ENCODE data around the gene AMIGO1.

Gene AMIGO1

GRCh38 chr1:109532365-109533136 is 23.0 kb upstream of the AMIGO1 start:
- DNase-seq, result peak; percentile 95 to 98

- no peak for DNase-seq
These were observed 22.4 kb upstream of the AMIGO1 start for GRCh38 chr1:109531826-109532364.

- no peak for DNase-seq
These were observed 21.9 kb upstream of the AMIGO1 start for GRCh38 chr1:109531380-109531779.

GRCh38 chr1:109530457-109531087 is 21.0 kb upstream of the AMIGO1 start:
- no peak for DNase-seq

DNA sequence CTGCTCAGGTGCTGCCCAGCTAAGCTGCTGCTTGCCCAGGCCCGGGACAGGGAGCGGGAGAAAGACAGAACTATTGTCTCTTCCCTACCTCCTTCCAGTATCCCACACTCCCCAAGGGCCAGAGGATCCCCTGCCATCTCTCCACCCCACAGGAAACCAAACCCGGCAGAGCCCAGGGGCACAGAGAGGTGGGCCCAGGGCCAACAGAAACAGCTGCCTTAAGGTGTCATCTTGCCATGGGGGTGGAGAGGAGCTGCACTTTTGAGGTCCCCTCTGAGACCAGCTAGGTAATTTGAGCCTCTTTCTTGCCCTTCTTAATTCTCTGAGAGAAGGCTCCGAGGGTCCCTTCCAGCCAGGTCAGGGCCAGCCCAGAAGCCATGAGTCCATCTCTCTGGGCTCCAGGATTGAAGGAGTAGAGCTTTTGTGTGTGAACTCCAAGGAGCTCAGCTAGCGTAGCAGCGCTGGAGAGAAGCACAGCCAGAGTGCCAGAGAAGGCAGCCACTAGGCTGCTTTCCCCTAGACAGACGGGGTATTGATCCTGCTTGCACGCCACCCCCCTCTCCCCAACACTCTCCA is 20.4 kb upstream of the AMIGO1 start:
- no peak for DNase-seq

DNA sequence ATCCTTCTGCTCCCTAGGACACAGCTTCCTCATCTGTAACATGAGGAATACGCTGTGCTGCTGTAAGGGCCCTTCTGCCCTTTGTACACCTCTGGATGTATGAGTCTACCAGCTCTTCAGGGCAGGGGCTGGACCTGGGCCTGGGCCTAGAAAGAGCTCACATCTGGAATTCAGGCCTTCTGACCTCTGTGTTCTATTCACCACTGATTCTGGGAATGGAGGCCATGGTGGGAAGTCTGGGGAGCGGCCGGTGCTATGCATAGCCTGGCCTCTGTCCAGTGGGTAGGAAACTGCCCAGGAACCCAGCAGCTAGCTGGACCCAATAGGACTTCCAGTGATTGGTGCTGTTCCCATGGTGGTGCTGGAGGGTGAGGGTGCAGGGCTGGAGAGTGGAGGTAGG is 19.2 kb upstream of the AMIGO1 start:
- DNase-seq, result no peak

DNA sequence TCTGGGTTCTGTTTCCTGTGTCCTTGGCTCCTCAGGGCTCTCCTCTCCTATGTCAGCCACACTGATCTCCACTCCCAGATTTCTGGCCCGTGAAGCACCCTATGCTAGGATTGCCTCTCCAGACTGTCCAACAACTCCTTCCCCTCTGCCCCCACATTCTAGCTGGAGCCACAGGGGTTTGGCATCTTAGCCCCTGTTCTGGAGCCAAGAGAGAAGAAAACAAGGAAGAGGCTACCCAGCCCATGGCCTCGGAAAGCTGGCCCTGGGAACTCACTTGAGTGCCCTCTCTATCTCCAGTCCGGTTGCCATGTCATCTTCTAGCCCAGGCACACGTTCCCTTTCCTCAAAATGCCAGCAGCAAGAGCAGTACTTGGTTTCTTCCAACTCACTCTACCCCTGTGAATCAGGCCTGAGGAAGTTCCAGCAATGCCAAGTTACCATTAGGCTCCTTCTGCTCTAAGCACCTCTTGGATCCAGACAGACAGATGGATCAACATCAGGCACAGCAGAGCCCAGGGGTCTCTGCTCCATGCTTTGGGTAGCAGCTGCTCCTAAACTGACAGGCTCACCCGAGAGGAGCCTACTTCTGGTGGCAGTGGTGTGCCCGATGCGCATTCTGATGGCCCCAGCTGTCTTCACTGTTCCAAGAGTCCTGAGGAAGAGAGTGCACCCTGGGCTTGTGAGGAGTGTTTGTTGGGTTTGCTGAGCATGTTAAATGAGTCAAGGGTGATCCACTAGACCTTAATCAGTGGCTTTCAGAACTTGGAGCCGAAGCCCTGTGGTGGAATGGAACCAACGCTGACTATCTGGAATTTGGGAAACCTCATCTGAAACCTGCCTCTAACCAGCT is 18.5 kb upstream of the AMIGO1 start:
- DNase-seq, result no peak

GRCh38 chr1:109527098-109527811 is 17.7 kb upstream of the AMIGO1 start:
- no peak for DNase-seq

GRCh38 chr1:109523706-109524105 is 14.2 kb upstream of the AMIGO1 start:
- DNase-seq, result no peak

DNA sequence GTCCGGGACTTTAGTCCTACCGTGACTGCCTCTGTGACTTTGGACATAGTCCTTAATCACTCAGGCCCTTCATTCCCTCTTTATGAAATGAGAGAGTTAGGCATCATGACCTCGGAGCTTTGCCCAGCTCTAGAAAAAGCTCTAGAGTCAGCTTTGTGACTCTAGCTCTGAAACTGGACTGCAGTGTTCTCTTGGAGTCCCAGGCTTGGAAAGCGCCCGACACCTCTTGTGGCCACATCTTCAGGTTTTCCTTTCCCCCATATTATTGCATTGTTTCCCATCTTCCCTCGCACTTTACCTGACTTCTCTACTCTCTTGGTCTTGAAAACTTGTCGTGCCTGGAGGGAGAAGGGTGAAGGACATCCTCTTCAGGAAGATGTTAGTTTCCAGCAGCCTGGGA is 12.5 kb upstream of the AMIGO1 start:
- no peak for DNase-seq

GRCh38 chr1:109521002-109521951 is 11.8 kb upstream of the AMIGO1 start:
- DNase-seq, result no peak

DNA sequence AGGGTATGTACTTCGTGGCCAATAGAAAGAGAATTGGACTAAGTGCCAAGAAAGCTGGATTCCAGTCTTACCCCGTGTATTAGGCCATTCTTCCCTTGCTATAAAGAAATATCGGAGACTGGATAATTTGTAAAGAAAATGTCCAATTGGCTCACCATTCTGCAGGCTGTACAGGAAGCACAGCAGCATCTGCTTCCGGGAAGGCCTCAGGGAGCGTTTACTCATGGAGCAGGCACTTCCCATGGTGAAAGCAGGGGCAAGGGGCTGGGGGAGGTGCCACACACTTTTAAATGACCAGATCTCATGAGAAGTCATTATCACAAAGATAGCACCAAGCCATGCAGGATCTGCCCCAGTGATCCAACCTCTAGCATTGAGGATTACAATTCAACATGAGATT is 7.8 kb upstream of the AMIGO1 start:
- no peak for DNase-seq

GRCh38 chr1:109516872-109517271 is 7.3 kb upstream of the AMIGO1 start:
- no peak for DNase-seq

GRCh38 chr1:109514846-109515245 is 5.3 kb upstream of the AMIGO1 start:
- DNase-seq, result no peak

GRCh38 chr1:109513110-109513710 is 3.7 kb upstream of the AMIGO1 start:
- no peak for DNase-seq

GRCh38 chr1:109508873-109509175 is 703 bp downstream of the AMIGO1 start:
- DNase-seq, result no peak

GRCh38 chr1:109508001-109508872 is 1.3 kb downstream of the AMIGO1 start:
- no peak for DNase-seq

- DNase-seq, result no peak
These were observed 4.6 kb downstream of the AMIGO1 start for GRCh38 chr1:109504974-109505373.

GRCh38 chr1:109503935-109504334 is 5.6 kb downstream of the AMIGO1 start:
- DNase-seq, result no peak

GRCh38 chr1:109502364-109502851 is 7.1 kb downstream of the AMIGO1 start:
- DNase-seq, result no peak

All from stimulated activated CD4-positive, alpha-beta T cell treated with anti-CD3 and anti-CD28 coated beads, Interleukin-2, amount 100 ng/mL, for 48 hours (primary cell).